Upper lobe of right lung (tissue), 1 donor: ENCODE results near the gene GRM5. TPM values are rescaled to one million over a fixed set of nuclear protein-coding genes. Genes with fewer than 3 reads are reported as not detected.

Experiments used
- ATAC-seq: fragments of 200-7000 bp; cut with Tn5 transposase; one replicate; pipeline ENCODE4 v1.9.1; 2020; ENCODE audit warnings: mild to moderate bottlenecking, moderate library complexity
- DNase-seq: peaks from one replicate; pipeline ENCODE4 v3.0.0-alpha.2; 2020
- H3K27ac ChIP-seq: fragments of 200-600 bp; one replicate; pipeline ENCODE4 v1.8.0; 2022
- H3K27me3 ChIP-seq: fragments of 200-600 bp; one replicate; pipeline ENCODE4 v1.8.0; 2022; ENCODE audit warnings: mild to moderate bottlenecking
- H3K36me3 ChIP-seq: fragments of 200-600 bp; one replicate; pipeline ENCODE4 v1.8.0; 2022
- H3K4me1 ChIP-seq: fragments of 200-600 bp; one replicate; pipeline ENCODE4 v1.8.0; 2022
- H3K4me3 ChIP-seq: fragments of 200-600 bp; one replicate; pipeline ENCODE4 v1.8.0; 2022; ENCODE audit warnings: mild to moderate bottlenecking
- H3K9me3 ChIP-seq: fragments of 200-600 bp; one replicate; pipeline ENCODE4 v1.8.0; 2022
- CTCF ChIP-seq: fragments of 200-600 bp; IDR thresholded peaks from one replicate; pipeline ENCODE4 v1.8.0; 2022; ENCODE audit warnings: antibody characterized with exemption
- intact Hi-C: fragments of 100-400 bp; cut with DNase I; formaldehyde crosslinking; loops from one replicate; pipeline ENCODE4 v1.11.0; 2022
- total RNA-seq: library from RNA; stranded (reverse); fragmentation: NEBNext Ultra II Directional; extraction: Animal tissue kit (Norgen Biotek cat#: 25700); gene quantifications from one replicate; pipeline ENCODE4 v1.2.1, GENCODE V29; 2021
- donor health status: DM: no; HTN: yes; CAD: no; lungs with severe emphysema.

GRM5 gene
- total RNA-seq, 1 donor from 2014 or later: 0.06 TPM

GRCh38 chr11:88455974-88456373, 609.8 kb downstream of the GRM5 start:
- intact Hi-C loops: no loop called here
- Histone ChIP-seq H3K4me1 (no peaks in the 10 kb centered on the region), H3K4me3 (no peak overlapping the region), H3K36me3 (no peaks in the 10 kb centered on the region), H3K9me3 (no peaks in the 10 kb centered on the region), H3K27me3 (no peaks in the 10 kb centered on the region), H3K27ac (no peak overlapping the region)
- TF ChIP-seq CTCF: no peak
- DNase-seq: no peak
- ATAC-seq: no peak

- ATAC-seq (no peak), DNase-seq (no peak)
- no peaks in the 10 kb centered on the region for H3K27me3 ChIP-seq
- no peak for TF ChIP-seq CTCF
- H3K4me3 ChIP-seq: no peak overlapping the region
- intact Hi-C loops: no loop called here
- no peak overlapping the region for H3K27ac ChIP-seq
- no peaks in the 10 kb centered on the region for H3K36me3 ChIP-seq
- H3K4me1 ChIP-seq: no peaks in the 10 kb centered on the region
- H3K9me3 ChIP-seq: no peaks in the 10 kb centered on the region
Observed at GRCh38 chr11:88454881-88455280, 610.9 kb downstream of the GRM5 start.

Other genes starting within 250 kb of the GRM5 start
- gene TYR, start 111.9 kb upstream of the GRM5 start, total RNA-seq: not detected